ENCODE data around the gene HERPUD1. TPM values are rescaled to one million over a fixed set of nuclear protein-coding genes. Genes with fewer than 3 reads are reported as not detected.

HERPUD1 gene
- total RNA-seq, 5 donors from 2014 or later (not counting 1 experiment from before 2014, with no cell fraction given) = 149 to 185 (median 167) TPM

DNA sequence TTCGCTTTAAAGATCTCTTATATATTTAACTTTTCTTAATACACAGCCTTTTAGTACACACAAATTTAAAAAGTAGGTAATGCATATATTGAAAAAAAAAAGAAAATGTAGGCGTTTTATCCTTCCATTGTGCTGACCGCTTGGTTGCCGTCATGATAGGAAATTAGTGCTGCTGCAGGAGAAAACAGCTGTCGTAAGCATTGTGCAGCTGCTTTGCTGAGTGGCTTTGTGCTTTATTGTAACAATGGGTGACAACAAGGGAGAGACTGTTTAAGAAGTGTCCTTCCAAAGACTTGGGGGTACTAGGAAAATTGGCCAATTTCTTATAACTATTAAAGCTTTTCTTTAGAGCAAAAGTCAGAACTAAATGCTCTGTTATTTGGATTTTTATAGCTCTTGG is 5.0 kb downstream of the HERPUD1 start:
- no peak for ATAC-seq (replicated peaks in 1 of 4)
- H3K27ac ChIP-seq (ENCODE audit: low read length) = no peak overlapping the region
- no peaks in the 10 kb centered on the region for H3K27me3 Mint-ChIP-seq
- 100% methylated on average over 3 of the region's 5 CpGs for WGBS (ENCODE audit: insufficient coverage)
- no peaks in the 10 kb centered on the region for H3K27me3 ChIP-seq (replicated peaks in 1 of 2; ENCODE audit: control insufficient read depth in 2 of 2, extremely low read depth in 1 of 2, insufficient read depth in 2 of 2, low read length in 1 of 2)
- H3K36me3 Mint-ChIP-seq = peaks cover 70% of the 10 kb centered on the region
- DNase-seq = no peak
- CTCF ChIA-PET = interaction anchor here in 1 of 2 donors (0.5 to 1.3 kb wide), 3 partner anchors 32 to 1146 kb away, joined by 4 to 6 read pairs (median 4); no protein-coding TSS in a partner anchor
- H3K4me3 ChIP-seq (ENCODE audit: control insufficient read depth in 1 of 2, extremely low read depth in 1 of 2, low read length in 1 of 2) = no peak overlapping the region
- peak overlapping the region in 1 of 2 donors; percentile 57 for H3K27ac Mint-ChIP-seq
- H3K4me3 Mint-ChIP-seq = no peak overlapping the region
- no peaks in the 10 kb centered on the region for H3K9me3 ChIP-seq
- peaks cover 17 to 41% of the 10 kb centered on the region in 2 experiments for H3K4me1 ChIP-seq (ENCODE audit: control insufficient read depth in 1 of 2, extremely low read depth in 1 of 2, insufficient read depth in 2 of 2, low read length in 2 of 2)
- peaks cover 6 to 59% of the 10 kb centered on the region in 2 donors for H3K36me3 ChIP-seq (ENCODE audit: control insufficient read depth in 2 of 2, extremely low read depth in 1 of 2, insufficient read depth in 1 of 2, low read length in 1 of 2)
- POLR2A ChIA-PET = interaction anchor here (0.6 to 1.0 kb wide), 4 partner anchors 16 to 361 kb away, joined by 3 to 7 read pairs (median 4); partner anchors contain the start of gene MT1E (in 1 of the 2)
- H3K4me1 Mint-ChIP-seq = peaks cover 62 to 80% (median 70%) of the 10 kb centered on the region in 3 donors
- no peaks in the 10 kb centered on the region for H3K9me3 Mint-ChIP-seq

DNA sequence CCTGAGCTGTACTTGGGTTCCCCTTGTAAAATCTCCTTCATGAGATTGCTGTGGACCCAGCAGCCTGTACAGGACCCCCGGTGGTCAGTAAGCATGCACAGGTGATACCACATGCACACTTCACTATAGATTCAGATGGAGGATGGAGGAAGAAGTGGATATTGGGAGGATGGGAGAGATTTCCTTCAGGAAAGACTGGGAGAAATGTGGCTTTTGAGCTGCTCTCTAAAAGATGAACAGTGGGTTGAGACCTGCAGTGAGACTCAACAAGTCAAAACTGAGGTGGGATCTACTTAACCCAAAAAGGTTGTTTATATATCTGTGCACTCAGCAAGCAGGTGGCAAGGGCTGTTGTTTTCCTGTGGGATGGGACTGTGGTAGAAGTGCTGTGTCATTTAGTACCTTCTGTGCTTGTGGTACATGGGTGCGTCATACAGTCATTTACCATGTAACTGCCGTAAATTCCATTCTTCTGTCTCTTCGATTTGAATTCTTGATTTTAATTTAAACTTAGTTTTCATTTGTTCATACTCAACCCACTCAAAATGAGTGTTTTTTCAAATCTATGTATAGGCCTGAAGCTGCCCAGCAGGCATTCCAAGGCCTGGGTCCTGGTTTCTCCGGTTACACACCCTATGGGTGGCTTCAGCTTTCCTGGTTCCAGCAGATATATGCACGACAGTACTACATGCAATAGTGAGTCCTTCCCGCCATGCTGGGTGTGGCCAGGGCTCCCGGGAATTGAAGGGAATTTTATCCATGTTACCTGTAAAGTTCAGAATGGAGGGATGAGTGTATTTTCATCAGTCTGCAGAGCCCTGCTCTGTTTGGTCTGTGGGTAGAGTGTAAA is 6.9 kb downstream of the HERPUD1 start:
- Mint-ChIP-seq H3K9me3 (no peaks in the 10 kb centered on the region), H3K27ac (peak overlapping the region; percentile 88 to 96), H3K36me3 (peaks cover 77% of the 10 kb centered on the region), H3K4me3 (peak overlapping the region; percentile 34 to 80 (median 64)), H3K4me1 (peaks cover 63 to 68% (median 66%) of the 10 kb centered on the region in 3 donors), H3K27me3 (no peaks in the 10 kb centered on the region)
- WGBS (ENCODE audit: insufficient coverage) = 100% methylated on average over 1 of the region's 8 CpGs
- peak; percentile 71 to 79 (median 76) for ATAC-seq (replicated peaks in 1 of 4)
- ChIA-PET CTCF (interaction anchor here (0.6 kb wide), 2 partner anchors 75 to 76 kb away, joined by 3 to 6 read pairs; no protein-coding TSS in a partner anchor), POLR2A (interaction anchor here (0.6 to 0.7 kb wide), 4 partner anchors 11 to 501 kb away, joined by 3 to 5 read pairs (median 4); no protein-coding TSS in a partner anchor)
- H3K27ac ChIP-seq (ENCODE audit: low read length) = peak overlapping the region; percentile 57
- DNase-seq = peak in 22 of 35 experiments; percentile 12 to 68 (median 34)
- no peaks in the 10 kb centered on the region for H3K9me3 ChIP-seq
- peaks cover 6 to 78% of the 10 kb centered on the region in 2 donors for H3K36me3 ChIP-seq (ENCODE audit: control insufficient read depth in 2 of 2, extremely low read depth in 1 of 2, insufficient read depth in 1 of 2, low read length in 1 of 2)
- no peaks in the 10 kb centered on the region for H3K27me3 ChIP-seq (replicated peaks in 1 of 2; ENCODE audit: control insufficient read depth in 2 of 2, extremely low read depth in 1 of 2, insufficient read depth in 2 of 2, low read length in 1 of 2)
- H3K4me3 ChIP-seq (ENCODE audit: control insufficient read depth in 1 of 2, extremely low read depth in 1 of 2, low read length in 1 of 2) = no peak overlapping the region
- peaks cover 10 to 36% of the 10 kb centered on the region in 2 experiments for H3K4me1 ChIP-seq (ENCODE audit: control insufficient read depth in 1 of 2, extremely low read depth in 1 of 2, insufficient read depth in 2 of 2, low read length in 2 of 2)

DNA sequence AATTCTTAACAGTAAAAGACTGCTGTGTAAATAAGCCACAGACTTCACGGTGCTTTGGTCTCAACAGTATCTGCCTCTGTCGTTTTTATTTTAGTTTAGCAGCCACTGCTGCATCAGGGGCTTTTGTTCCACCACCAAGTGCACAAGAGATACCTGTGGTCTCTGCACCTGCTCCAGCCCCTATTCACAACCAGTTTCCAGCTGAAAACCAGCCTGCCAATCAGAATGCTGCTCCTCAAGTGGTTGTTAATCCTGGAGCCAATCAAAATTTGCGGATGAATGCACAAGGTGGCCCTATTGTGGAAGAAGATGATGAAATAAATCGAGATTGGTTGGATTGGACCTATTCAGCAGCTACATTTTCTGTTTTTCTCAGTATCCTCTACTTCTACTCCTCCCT is 7.9 kb downstream of the HERPUD1 start:
- Histone ChIP-seq H3K27me3 (replicated peaks in 1 of 2; ENCODE audit: control insufficient read depth in 2 of 2, extremely low read depth in 1 of 2, insufficient read depth in 2 of 2, low read length in 1 of 2) (no peaks in the 10 kb centered on the region), H3K27ac (ENCODE audit: low read length) (peak overlapping the region; percentile 57), H3K36me3 (ENCODE audit: control insufficient read depth in 2 of 2, extremely low read depth in 1 of 2, insufficient read depth in 1 of 2, low read length in 1 of 2) (peaks cover 6 to 86% of the 10 kb centered on the region in 2 donors), H3K4me3 (ENCODE audit: control insufficient read depth in 1 of 2, extremely low read depth in 1 of 2, low read length in 1 of 2) (no peak overlapping the region), H3K9me3 (no peaks in the 10 kb centered on the region), H3K4me1 (ENCODE audit: control insufficient read depth in 1 of 2, extremely low read depth in 1 of 2, insufficient read depth in 2 of 2, low read length in 2 of 2) (peaks cover 5 to 29% of the 10 kb centered on the region in 2 experiments)
- ChIA-PET CTCF (no interaction called here), POLR2A (interaction anchor here in 1 of 2 donors (0.7 kb wide), 1 partner anchor 245 kb away, joined by 4 read pairs; no protein-coding TSS in a partner anchor)
- no peaks in the 10 kb centered on the region for H3K27me3 Mint-ChIP-seq
- H3K4me3 Mint-ChIP-seq = peak overlapping the region in 1 of 3 donors; percentile 64
- H3K27ac Mint-ChIP-seq = peak overlapping the region; percentile 88 to 96
- DNase-seq (peak in 1 of 35 experiments; percentile 24), ATAC-seq (replicated peaks in 1 of 4) (peak in 3 of 4 experiments; percentile 12 to 28 (median 24))
- 10% methylated on average over 2 of the region's 4 CpGs for WGBS (ENCODE audit: insufficient coverage)
- peaks cover 56 to 63% (median 57%) of the 10 kb centered on the region in 3 donors for H3K4me1 Mint-ChIP-seq
- H3K36me3 Mint-ChIP-seq = peaks cover 74% of the 10 kb centered on the region
- no peaks in the 10 kb centered on the region for H3K9me3 Mint-ChIP-seq

DNA sequence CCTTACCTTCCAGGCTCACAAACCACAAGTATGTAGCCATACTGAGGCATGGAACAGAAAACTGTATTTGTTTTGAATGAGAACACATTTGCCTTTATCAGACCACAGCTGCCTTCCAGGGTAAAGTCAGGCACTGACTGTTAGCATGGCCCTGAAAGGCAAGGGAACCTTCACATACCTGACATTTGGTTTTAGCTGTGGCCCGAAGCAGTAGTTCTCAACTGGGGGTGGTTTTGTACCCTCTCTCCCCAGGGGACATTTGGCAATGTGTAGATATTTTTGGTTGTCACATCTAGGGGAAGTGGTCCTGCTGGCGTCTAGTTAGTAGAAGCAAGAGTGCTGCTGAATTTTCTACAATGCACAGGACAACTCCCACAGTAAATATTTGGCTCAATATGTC is 9.2 kb downstream of the HERPUD1 start:
- H3K9me3 ChIP-seq = no peaks in the 10 kb centered on the region
- no CpG with 5 or more reads among the region's 2 CpGs for WGBS (ENCODE audit: insufficient coverage)
- H3K36me3 ChIP-seq (ENCODE audit: control insufficient read depth in 2 of 2, extremely low read depth in 1 of 2, insufficient read depth in 1 of 2, low read length in 1 of 2) = peaks cover 6 to 91% of the 10 kb centered on the region in 2 donors
- DNase-seq = no peak
- Mint-ChIP-seq H3K27me3 (no peaks in the 10 kb centered on the region), H3K27ac (no peak overlapping the region), H3K4me1 (peaks cover 44 to 55% (median 44%) of the 10 kb centered on the region in 3 donors), H3K36me3 (peaks cover 67% of the 10 kb centered on the region), H3K4me3 (no peak overlapping the region), H3K9me3 (no peaks in the 10 kb centered on the region)
- no peak for ATAC-seq (replicated peaks in 1 of 4)
- no peak overlapping the region for H3K27ac ChIP-seq (ENCODE audit: low read length)
- H3K4me1 ChIP-seq (ENCODE audit: control insufficient read depth in 1 of 2, extremely low read depth in 1 of 2, insufficient read depth in 2 of 2, low read length in 2 of 2) = peaks cover 5 to 25% of the 10 kb centered on the region in 2 experiments
- H3K27me3 ChIP-seq (replicated peaks in 1 of 2; ENCODE audit: control insufficient read depth in 2 of 2, extremely low read depth in 1 of 2, insufficient read depth in 2 of 2, low read length in 1 of 2) = no peaks in the 10 kb centered on the region
- no peak overlapping the region for H3K4me3 ChIP-seq (ENCODE audit: control insufficient read depth in 1 of 2, extremely low read depth in 1 of 2, low read length in 1 of 2)
- CTCF ChIA-PET = interaction anchor here in 1 of 2 donors (0.5 to 1.1 kb wide), 2 partner anchors 14 to 245 kb away, joined by 3 read pairs; partner anchors contain the start of genes PSME3IP1 and RSPRY1
- POLR2A ChIA-PET = interaction anchor here in 1 of 2 donors (0.5 to 1.6 kb wide), 2 partner anchors 9 to 233 kb away, joined by 3 to 6 read pairs; partner anchors contain the start of gene HERPUD1

DNA sequence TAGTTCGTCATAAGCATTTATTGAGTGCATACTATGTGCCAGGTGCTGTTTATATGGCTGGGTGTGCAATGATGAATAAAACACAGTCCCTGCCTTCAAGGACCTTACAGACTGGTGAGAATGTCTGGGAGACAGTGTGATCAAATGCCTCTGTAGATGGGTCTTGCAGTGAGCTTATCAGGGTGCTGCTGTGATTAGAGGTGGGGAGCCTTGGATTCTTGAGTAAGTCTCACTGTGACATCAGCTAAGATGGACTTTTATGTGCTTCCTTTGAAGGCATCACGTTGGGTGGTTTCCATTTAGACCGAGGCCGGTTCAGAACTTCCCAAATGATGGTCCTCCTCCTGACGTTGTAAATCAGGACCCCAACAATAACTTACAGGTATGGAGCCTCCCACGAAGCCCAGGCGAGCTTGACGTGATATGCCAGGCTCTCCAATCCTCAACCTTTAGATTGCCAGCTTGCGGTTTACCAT is 10.0 kb downstream of the HERPUD1 start:
- peaks cover 5 to 87% of the 10 kb centered on the region in 2 donors for H3K36me3 ChIP-seq (ENCODE audit: control insufficient read depth in 2 of 2, extremely low read depth in 1 of 2, insufficient read depth in 1 of 2, low read length in 1 of 2)
- DNase-seq = no peak
- ChIA-PET CTCF (interaction anchor here in 1 of 2 donors (1.1 kb wide), 1 partner anchor 13 kb away, joined by 3 read pairs; no protein-coding TSS in a partner anchor), POLR2A (interaction anchor here in 1 of 2 donors (0.5 to 1.6 kb wide), 2 partner anchors 10 to 233 kb away, joined by 3 to 6 read pairs; partner anchors contain the start of gene HERPUD1)
- Mint-ChIP-seq H3K9me3 (no peaks in the 10 kb centered on the region), H3K4me1 (peaks cover 38 to 47% (median 40%) of the 10 kb centered on the region in 3 donors), H3K36me3 (peaks cover 63% of the 10 kb centered on the region), H3K27me3 (no peaks in the 10 kb centered on the region), H3K4me3 (no peak overlapping the region), H3K27ac (peak overlapping the region in 1 of 2 donors; percentile 34)
- peaks cover 5 to 24% of the 10 kb centered on the region in 2 experiments for H3K4me1 ChIP-seq (ENCODE audit: control insufficient read depth in 1 of 2, extremely low read depth in 1 of 2, insufficient read depth in 2 of 2, low read length in 2 of 2)
- 100% methylated on average over 3 of the region's 9 CpGs for WGBS (ENCODE audit: insufficient coverage)
- H3K27me3 ChIP-seq (replicated peaks in 1 of 2; ENCODE audit: control insufficient read depth in 2 of 2, extremely low read depth in 1 of 2, insufficient read depth in 2 of 2, low read length in 1 of 2) = no peaks in the 10 kb centered on the region
- ATAC-seq (replicated peaks in 1 of 4) = no peak
- H3K27ac ChIP-seq (ENCODE audit: low read length) = no peak overlapping the region
- no peak overlapping the region for H3K4me3 ChIP-seq (ENCODE audit: control insufficient read depth in 1 of 2, extremely low read depth in 1 of 2, low read length in 1 of 2)
- no peaks in the 10 kb centered on the region for H3K9me3 ChIP-seq
